Measurements from ENCODE around the gene IL22RA1.

IL22RA1 gene

GRCh38 chr1:24139841-24140425 is 3.0 kb downstream of the IL22RA1 start:
- no peak for DNase-seq (ENCODE audit: low read depth in 2 of 3, low spot score in 1 of 3)

- DNase-seq (ENCODE audit: low read depth in 2 of 3, low spot score in 1 of 3), result no peak
Measured at GRCh38 chr1:24139222-24139489, 3.8 kb downstream of the IL22RA1 start.

GRCh38 chr1:24138476-24139221 is 4.3 kb downstream of the IL22RA1 start:
- no peak for DNase-seq (ENCODE audit: low read depth in 2 of 3, low spot score in 1 of 3)

- DNase-seq (ENCODE audit: low read depth in 2 of 3, low spot score in 1 of 3), result no peak
Measured at GRCh38 chr1:24136956-24137539, 5.9 kb downstream of the IL22RA1 start.

- no peak for DNase-seq (ENCODE audit: low read depth in 2 of 3, low spot score in 1 of 3)
Measured at GRCh38 chr1:24134376-24134775, 8.6 kb downstream of the IL22RA1 start.

- no peak for DNase-seq (ENCODE audit: low read depth in 2 of 3, low spot score in 1 of 3)
Measured at GRCh38 chr1:24133819-24134218, 9.1 kb downstream of the IL22RA1 start.

GRCh38 chr1:24130385-24130784 is 12.6 kb downstream of the IL22RA1 start:
- no peak for DNase-seq (ENCODE audit: low read depth in 2 of 3, low spot score in 1 of 3)

- DNase-seq (ENCODE audit: low read depth in 2 of 3, low spot score in 1 of 3), result no peak
Measured at GRCh38 chr1:24127801-24128363, 15.1 kb downstream of the IL22RA1 start.

- no peak for DNase-seq (ENCODE audit: low read depth in 2 of 3, low spot score in 1 of 3)
Measured at GRCh38 chr1:24127134-24127800, 15.7 kb downstream of the IL22RA1 start.

GRCh38 chr1:24126672-24127023 is 16.3 kb downstream of the IL22RA1 start:
- no peak for DNase-seq (ENCODE audit: low read depth in 2 of 3, low spot score in 1 of 3)

- no peak for DNase-seq (ENCODE audit: low read depth in 2 of 3, low spot score in 1 of 3)
Measured at GRCh38 chr1:24126018-24126671, 16.8 kb downstream of the IL22RA1 start.

- DNase-seq (ENCODE audit: low read depth in 2 of 3, low spot score in 1 of 3), result no peak
Measured at GRCh38 chr1:24125456-24125855, 17.5 kb downstream of the IL22RA1 start.

- no peak for DNase-seq (ENCODE audit: low read depth in 2 of 3, low spot score in 1 of 3)
Measured at GRCh38 chr1:24124980-24125379, 18.0 kb downstream of the IL22RA1 start.

- DNase-seq (ENCODE audit: low read depth in 2 of 3, low spot score in 1 of 3), result no peak
Measured at GRCh38 chr1:24123611-24124010, 19.3 kb downstream of the IL22RA1 start.

- DNase-seq (ENCODE audit: low read depth in 2 of 3, low spot score in 1 of 3), result no peak
Measured at GRCh38 chr1:24122776-24123175, 20.2 kb downstream of the IL22RA1 start.

GRCh38 chr1:24121406-24121805 is 21.5 kb downstream of the IL22RA1 start:
- DNase-seq (ENCODE audit: low read depth in 2 of 3, low spot score in 1 of 3), result no peak

GRCh38 chr1:24120965-24121364 is 22.0 kb downstream of the IL22RA1 start:
- DNase-seq (ENCODE audit: low read depth in 2 of 3, low spot score in 1 of 3), result no peak

GRCh38 chr1:24119859-24120756 is 22.8 kb downstream of the IL22RA1 start:
- no peak for DNase-seq (ENCODE audit: low read depth in 2 of 3, low spot score in 1 of 3)

GRCh38 chr1:24119489-24119858 is 23.5 kb downstream of the IL22RA1 start:
- no peak for DNase-seq (ENCODE audit: low read depth in 2 of 3, low spot score in 1 of 3)

- no peak for DNase-seq (ENCODE audit: low read depth in 2 of 3, low spot score in 1 of 3)
Measured at GRCh38 chr1:24118410-24119242, 24.3 kb downstream of the IL22RA1 start.
